Measurements from ENCODE around the gene FLYWCH1.

DNA sequence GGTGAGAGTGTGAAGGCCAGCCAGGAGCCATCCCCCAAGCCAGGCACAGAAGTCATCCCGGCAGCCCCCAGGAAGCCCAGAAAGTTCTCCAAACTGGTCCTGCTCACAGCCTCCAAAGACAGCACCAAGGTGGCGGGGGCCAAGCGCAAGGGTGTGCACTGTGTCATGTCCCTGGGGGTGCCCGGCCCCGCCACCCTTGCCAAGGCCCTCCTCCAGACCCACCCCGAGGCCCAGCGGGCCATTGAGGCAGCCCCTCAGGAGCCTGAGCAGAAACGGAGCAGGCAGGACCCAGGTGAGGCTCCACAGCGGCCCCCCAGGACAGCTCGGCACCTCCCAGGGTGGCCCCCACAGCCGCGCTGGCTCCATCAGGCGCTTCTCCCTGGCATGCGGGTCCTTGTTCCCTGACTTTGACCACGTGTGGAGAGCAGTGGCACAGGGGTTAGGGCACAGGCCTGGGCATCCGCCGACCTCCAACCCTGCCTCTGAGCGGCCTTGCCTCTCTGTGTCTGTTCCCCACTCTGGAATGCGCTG lies 15.2 kb upstream of the FLYWCH1 start:
- TF ChIP-seq, protein P1, sequence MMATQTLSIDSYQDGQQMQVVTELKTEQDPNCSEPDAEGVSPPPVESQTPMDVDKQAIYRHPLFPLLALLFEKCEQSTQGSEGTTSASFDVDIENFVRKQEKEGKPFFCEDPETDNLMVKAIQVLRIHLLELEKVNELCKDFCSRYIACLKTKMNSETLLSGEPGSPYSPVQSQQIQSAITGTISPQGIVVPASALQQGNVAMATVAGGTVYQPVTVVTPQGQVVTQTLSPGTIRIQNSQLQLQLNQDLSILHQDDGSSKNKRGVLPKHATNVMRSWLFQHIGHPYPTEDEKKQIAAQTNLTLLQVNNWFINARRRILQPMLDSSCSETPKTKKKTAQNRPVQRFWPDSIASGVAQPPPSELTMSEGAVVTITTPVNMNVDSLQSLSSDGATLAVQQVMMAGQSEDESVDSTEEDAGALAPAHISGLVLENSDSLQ (IDR thresholded peaks at IDR 0.05): no peak
- no peak for TF ChIP-seq ARNT (IDR thresholded peaks at IDR 0.05)
- no peak for TF ChIP-seq FOXM1 (IDR thresholded peaks at IDR 0.05; ENCODE audit: borderline replicate concordance)
